HG03280 (cell line): ENCODE results near the gene AEBP2.
A peak's percentile ranks its signal among the peaks of the same experiment; 100 is the strongest.
"Not testable (repeated sequence)": the region's sequence is repeated elsewhere in the genome, so short reads cannot be mapped to it uniquely, and the experiment has no call there.

ENCODE experiments used
- ATAC-seq: cut with Tn5 transposase; IDR thresholded peaks from one replicate; pipeline ENCODE4 v1.9.1; 2021; ENCODE audit warnings: mild to moderate bottlenecking, moderate library complexity; ENCODE audit not compliant: unreplicated experiment

Gene AEBP2

DNA sequence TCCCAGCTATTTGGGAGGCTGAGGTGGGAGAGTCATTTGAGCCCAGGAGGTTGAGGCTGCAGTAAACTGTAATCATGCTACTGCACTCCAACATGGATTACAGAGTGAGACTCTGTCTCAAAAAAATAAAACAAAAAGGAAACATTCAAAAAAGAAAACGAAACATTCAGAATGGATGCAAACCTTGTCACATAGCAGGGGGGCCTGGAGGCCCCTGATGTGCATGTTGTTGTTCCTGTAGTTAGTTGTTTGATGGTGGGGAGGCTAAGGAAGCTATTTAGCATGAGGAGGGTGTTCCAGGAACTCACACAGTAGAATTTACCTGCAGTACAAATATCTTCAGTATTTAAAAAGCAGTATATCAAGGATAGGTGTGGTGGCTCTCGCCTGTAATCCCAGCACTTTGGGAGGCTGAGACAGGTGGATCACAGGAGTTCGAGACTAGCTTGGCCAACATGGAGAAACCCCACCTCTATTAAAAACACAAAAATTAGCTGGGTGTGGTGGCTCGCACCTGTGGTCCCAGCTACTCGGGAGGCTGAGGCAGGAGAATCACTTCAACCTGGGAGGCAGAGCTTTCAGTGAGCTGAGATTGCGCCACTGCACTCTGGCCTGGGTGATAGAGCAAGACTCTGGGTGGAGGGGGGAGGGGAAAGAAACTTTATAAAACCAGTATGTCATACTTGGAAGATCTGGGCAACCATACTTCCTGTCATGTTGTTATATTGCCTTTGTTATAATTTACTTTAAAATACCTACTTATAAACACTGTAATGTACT lies 17.6 kb upstream of the AEBP2 start:
- ATAC-seq, result no peak

DNA sequence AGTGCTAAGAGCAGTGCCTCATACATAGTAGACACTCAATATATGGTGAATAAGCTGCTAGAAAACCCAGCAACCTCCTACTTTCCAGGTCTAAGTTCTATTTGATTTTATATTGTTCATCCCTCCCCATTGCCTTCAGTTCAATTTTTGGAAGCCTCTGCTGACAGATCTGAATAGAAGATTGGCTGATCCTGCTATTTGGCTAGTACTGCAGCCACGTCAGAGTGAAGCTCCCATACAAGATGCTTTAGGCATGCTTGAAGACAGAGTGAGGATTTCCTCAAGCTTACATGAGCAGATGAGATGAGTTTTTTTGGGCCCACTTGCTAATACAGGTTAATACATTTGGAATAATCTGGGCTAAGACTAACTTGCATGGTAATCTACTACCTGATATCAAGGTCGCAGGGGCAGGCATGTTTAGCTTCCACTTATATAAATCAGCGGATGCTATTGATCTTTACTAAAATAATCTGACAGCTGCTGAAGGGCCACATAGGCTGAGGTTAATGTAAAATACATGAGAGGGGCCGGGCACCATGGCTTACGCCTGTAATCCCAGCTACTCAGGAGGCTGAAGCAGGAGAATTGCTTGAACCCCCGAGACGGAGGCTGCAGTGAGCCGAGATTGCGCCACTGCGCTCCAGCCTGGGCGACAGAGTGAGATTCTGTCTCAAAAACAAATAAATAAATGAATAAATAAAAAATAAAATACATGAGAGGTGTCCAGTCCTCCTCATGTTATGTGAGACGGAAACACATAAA lies 15.9 kb upstream of the AEBP2 start:
- ATAC-seq, result no peak

DNA sequence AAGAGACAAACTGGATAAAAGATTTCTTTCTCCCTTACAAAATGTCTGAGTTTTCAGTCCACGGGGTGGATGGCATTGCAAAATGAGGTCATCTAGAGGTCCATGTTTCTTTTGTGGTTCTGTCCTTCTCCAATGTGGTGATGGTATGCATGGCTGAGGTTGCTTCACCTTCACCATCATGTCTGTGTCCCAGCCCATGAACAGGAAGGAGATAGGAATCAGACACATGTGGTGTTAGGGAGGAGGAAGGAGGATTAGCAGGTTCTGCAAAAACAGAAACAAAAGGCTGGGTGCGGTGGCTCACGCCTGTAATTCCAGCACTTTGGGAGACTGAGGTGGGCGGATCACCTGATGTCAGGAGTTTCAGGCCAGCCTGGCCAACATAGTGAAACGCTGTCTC lies 11.0 kb upstream of the AEBP2 start:
- no peak for ATAC-seq

DNA sequence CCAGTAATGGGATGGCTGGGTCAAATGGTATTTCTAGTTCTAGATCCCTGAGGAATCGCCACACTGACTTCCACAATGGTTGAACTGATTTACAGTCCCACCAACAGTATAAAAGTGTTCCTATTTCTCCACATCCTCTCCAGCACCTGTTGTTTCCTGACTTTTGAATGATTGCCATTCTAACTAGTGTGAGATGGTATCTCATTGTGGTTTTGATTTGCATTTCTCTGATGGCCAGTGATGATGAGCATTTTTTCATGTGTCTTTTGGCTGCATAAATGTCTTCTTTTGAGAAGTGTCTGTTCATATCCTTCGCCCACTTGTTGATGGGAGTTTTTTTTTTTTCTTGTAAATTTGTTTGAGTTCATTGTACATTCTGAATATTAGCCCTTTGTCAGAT lies 9.8 kb upstream of the AEBP2 start:
- not testable (repeated sequence) for ATAC-seq

DNA sequence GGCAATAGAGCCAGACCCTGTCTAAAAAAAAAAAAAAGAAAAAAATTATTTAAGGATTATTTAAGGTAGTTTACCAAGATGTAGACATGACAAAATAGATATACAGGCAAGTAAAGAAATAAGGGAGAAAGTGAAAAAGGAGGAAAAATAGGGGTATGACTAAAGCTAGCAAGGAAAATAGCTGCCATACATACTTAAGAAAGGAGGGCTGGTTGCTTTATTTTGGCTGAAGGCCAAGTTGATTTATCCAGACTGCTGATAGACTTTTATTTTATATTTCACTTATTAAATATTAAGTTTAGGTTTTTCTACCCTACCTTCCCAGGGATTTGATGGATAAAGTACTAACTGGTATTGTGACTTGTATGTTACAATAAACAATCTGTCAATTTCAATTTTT lies 8.3 kb upstream of the AEBP2 start:
- no peak for ATAC-seq

DNA sequence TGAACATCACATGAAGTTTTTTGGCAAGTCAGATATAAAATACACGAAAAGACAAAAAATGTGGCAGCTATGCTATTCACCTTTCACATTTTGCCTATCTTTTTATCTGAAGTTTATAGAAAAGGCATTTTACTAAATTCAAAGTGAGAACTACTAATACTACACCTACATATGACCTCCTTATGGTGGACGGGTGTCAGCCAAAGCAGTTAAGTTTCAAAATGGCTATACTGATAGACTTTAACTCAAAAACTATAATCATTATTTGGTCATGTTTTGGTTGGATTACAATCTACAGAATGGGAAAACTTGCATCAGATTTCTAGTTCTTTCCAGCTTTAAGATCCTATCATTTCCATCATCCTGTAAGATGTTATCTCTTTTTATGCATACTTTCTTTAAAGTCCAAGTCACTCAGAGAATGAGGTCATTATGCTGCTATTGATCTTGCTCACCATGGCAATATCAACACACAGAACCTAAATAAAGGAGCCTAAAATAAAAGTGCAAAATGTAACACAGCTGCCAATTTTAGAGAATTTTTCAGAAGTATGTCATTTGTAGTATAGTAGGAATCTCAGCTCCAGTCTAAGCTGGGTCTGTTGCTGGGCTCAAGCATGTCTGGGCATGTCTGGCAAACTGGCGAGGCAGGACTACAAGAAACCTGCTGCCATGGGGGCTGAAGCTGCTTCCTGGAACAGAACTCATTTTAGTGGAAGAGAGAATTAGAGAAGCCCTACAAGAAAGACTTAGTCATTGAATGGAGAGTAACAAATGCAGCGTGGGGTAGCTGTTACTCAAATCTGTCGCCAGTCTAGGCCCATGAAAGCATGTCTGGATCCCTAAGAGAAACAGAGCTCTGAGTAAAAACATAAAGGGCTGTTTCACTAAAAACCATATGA lies 7.6 kb upstream of the AEBP2 start:
- peak; percentile 59 for ATAC-seq

DNA sequence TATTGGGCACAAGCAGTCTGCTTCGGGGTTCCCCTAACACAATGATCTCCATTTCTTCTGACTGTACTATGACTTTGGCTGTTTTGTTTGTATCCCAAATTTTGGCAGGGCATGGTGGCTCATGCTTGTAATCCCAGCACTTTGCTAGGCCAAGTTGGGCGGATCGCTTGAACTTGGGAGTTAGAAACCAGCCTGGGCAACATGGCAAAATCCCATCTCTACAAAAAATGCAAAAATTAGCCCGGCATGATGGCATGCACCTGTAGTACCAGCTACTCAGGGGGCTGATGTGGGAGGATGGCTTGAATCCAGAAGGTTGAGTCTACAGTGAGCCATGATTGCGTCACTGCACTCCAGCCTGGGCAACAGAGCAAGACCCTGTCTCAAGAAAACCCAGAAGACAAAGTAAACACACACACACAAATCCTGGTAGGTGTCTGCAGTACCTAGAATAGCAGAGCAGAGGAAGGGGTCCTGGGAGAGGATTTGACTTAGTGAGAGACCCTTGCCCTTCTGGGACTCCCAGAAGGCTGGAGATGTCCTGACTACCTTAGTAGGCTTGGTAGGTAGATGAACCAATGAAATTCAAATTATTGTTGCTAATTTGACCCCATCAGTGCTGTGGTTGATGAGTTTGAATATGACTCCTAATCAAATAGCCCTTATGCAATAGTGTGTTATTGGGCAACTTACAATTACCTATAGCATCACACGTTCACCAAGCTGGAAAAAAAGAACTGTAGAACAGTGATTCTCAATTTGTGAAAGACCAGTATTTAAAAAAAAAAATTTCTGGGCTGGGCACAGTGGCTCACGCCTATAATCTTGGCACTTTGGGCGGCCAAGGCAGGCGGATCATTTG lies 6.8 kb upstream of the AEBP2 start:
- ATAC-seq, result no peak

DNA sequence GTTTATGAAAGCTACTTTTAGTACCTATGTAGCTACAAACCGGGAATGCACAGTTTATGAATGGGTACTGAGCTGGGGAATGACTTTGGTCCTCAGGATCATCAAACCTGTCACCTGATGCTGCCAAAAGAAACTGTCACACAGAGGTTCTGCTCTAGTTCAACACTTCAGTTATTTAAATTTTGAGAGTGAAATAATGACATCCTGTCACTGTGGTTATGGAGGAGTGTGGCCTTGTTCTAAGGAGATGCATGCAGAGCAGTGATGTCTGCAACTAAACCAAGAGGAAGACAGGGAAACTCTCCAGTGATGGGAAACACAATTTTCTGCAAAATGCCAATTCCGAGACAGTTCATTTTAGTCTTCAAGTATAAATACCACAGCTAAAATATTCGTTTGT lies 4.8 kb upstream of the AEBP2 start:
- ATAC-seq, result no peak

DNA sequence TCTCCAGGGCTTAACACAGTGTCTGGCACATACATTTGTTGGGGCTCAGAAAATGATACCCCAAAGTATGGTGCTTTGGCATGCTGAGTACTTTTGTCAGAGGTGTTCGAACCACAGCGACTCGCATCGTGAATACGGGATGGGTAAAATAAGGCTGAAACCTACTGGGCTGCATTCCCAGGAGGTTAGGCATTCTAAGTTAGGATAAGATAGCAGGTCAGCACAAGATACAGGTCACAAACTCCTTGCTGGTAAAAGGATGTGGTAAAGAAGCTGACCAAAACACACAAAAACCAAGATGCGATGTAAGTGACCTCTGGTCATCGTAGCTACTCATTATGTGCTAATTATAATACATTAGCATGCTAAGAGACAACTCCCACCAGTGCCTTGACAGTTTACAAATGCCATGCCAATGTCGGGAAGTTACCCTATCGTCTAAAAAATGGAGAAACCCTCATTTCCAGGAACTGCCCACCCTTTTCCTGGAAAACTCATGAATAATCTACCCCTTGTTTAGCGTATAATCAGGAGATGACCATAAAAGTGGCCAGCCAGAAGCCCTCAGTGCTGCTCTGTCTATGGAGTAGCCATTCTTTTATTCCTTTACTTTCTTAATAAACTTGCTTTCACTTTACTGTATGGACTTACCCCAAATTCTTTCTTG lies 3.3 kb upstream of the AEBP2 start:
- no peak for ATAC-seq

DNA sequence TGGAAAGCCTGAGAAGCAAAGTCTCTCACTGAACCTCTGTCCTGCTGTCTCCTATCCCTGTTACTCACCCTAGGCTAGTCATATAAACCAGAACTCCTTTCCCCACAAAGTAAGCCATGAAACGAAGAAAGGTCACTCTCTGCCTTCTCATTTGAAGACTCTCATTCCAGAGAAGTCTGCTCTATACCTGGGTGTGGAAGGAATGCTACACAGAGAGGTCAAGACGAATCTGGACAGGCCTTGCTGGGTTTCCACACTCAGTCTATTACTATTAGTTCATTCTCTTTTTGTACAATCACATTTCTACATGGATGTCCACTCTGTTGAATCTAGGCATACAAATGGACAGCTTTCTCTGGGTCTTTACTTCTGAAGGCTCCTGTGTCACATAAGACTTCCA lies 2.4 kb upstream of the AEBP2 start:
- ATAC-seq, result no peak

DNA sequence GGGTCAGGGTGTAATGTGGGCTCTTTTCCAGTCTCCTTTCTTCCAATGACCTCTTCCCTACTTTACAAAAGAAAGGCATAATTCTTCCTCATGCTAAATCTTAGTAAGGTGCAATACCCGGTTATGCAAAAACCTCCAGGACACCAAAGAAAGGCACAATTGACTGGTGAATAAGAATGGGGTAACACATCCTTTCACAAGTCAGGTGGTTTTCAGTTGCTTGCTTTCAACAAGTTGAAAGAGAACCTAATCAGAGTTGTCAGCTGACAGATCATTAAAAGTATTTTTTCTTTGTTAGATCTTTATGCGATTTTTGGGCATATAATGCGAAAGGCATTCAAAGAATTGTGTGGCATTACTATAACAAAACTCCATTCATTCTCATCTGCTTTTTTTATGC lies 1.3 kb upstream of the AEBP2 start:
- ATAC-seq, result no peak

DNA sequence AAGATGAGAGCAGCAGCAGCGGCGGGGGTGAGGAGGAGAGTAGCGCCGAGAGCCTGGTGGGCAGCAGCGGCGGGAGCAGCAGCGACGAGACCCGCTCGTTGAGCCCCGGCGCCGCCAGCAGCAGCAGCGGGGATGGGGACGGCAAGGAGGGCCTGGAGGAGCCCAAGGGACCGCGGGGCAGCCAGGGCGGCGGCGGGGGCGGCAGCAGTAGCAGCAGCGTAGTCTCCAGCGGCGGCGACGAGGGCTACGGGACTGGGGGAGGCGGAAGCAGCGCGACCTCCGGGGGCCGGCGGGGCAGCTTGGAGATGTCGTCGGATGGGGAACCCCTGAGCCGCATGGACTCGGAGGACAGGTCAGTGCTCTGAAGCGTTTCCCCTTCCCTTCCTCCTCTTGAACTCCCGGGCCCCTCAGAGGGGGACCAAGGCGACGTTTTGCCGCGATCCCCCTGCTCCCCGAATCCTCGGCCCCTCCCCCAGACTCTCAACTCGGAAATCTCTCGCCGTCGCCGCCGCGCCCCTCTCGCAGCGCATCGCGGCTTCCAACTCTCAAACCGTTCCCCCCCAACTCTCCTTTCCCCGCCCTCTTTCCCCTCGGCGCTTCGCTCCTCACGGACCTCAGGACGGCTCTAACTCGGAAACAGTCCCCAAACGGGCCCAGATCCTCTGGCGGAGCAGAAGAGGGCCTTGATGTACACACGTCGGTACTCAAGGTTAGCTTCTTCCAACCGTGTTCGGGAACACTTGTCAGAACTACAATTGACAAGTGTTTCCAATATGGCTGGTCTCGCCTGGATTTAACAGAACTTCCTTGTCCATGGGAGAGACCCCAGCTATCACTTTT lies 947 bp downstream of the AEBP2 start:
- peak; percentile 31 for ATAC-seq

DNA sequence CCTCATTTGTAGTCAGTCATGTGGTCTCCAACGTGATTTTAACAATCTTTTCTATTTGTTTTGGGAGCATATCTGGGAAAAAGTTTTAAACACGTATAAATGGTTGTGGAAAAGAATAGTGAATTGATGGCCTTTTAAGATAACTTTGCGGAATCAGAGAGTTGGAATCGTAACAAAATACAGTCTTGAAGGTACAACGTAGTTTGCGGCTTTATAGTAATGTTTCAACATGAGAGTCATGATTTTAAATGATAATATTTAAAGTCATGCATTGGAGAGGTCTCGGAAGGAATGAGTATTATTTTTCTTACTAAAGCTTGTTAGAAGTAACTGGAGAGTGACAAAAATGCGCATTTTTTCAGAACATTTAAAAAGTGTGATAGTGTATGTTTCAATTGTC lies 1.6 kb downstream of the AEBP2 start:
- ATAC-seq, result no peak

DNA sequence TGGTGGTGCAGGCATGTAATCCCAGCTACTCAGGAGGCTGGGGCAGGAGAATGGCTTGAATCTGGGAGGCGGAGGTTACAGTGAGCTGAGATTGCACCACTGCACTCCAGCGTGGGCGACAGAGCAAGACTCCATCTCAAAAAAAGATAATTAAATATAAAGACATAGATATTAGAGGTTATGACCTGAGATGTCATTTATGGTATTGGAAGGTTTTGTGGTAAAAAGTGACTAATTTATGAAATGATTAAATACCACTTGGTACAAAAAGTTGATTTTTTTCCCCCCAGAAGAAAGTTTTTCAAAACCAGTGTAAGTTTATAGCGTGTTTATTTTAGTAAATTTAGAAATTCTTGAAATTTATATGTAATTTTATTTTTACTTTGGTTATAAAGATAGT lies 4.3 kb downstream of the AEBP2 start:
- no peak for ATAC-seq

DNA sequence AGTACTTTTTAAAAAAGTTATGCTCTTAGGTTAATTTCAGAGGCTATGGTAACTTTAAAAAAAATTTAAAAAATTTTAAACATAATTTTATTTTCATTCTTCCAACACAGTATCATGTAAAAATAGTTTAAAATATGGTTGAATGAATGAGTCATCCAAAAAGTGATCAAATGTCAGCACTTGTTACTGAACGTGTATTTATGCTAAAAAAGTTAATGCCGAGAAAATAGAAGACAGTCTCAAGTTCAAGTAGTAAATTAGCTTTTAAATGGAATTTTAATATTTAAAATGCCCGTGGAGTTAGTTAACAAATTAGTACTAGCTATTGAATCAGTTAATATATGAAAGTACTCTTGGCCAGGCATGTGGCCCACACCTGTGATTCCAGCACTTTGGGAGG lies 4.8 kb downstream of the AEBP2 start:
- ATAC-seq, result no peak

DNA sequence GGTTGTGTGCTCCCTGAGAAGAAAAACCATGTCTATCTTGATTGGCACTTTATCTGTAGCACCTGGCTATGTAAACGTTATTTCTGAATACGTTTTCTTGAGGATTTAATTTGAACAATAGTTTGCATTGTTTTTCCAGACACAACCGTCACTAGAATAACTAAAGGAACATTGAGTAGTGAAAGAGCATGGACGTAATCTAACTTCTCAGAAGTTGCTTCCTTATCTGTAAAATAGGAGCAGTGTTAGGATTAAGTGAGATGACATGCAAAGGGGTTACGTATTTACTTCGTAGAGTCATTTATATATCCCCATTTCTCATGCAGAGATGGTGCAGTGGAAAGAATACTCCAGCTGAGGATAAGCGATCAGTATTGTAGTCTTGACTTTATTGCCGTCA lies 8.1 kb downstream of the AEBP2 start:
- no peak for ATAC-seq

DNA sequence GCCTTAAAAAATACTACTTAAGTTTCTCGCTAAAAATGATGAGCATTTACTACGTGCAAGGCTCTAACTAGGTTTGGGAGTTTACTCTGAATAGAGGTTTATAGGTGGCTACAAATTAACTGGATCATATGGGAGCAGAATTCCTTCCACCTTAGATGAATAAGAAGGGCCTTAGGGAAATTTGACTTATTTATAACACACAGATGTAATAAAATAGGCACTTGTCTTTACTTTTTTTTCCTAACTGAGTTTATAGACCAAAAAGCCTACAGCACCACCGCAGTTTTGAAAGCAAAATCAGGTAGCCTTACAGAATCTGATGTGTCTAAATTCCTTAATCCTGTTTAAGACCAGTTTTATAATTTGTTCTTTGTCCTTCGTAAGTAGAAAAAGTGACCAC lies 10.5 kb downstream of the AEBP2 start:
- no peak for ATAC-seq

DNA sequence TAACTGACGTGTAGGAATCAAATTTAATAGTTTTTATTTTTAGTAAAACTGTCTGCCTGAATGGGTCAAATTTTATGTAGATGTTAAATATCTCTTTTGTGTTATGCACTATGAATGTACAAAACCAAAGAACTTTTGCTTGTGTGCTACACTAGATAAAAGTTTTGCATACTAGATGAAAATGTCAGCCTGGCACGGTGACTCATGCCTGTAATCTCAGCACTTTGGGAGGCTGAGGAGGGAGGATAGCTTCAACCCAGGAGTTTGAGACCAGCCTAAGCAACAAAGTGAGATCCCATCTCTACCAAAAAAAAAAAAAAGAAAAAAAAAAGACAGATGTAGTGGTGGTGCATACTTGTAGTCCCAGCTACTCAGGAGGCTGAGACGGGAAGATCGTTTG lies 11.1 kb downstream of the AEBP2 start:
- no peak for ATAC-seq

DNA sequence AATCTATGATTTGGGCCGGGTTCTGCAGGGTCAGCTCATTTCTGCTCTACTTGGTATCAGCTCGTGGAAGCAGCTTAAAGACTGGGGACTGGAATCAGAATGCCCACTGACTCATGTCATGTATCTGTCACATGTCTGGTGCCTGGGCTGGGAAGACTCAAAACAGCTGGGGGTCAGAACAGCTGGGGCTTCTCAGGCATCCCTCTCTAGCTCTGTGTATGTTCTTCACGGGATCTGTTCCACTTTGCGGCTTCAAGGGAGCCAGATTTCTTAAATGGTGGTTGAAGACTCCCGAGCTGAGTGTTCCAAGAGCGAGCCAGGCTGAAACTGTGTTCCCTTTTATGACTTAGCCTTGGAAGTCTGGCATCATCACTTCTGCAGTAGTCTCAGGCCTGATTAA lies 11.9 kb downstream of the AEBP2 start:
- ATAC-seq, result no peak
